Progenitor cell of endocrine pancreas (in vitro differentiated cells): ENCODE results near the gene ZMYND8. TPM values are rescaled to one million over a fixed set of nuclear protein-coding genes. Genes with fewer than 3 reads are reported as not detected.
"Not testable (repeated sequence)": the region's sequence is repeated elsewhere in the genome, so short reads cannot be mapped to it uniquely, and the experiment has no call there.

Source experiments
- DNase-seq: peaks from one replicate; pipeline ENCODE4 v3.0.0; 2021; ENCODE audit warnings: low spot score; ENCODE audit not compliant: unreplicated experiment
- H3K27ac Mint-ChIP-seq: 2 replicates; pipeline ENCODE4 v1.8.0; 2021; ENCODE audit warnings: mild to moderate bottlenecking, moderate library complexity, mixed read lengths
- H3K27me3 Mint-ChIP-seq: 2 replicates; pipeline ENCODE4 v1.8.0; 2021; ENCODE audit warnings: mixed read lengths
- H3K36me3 Mint-ChIP-seq: 2 replicates; pipeline ENCODE4 v1.8.0; 2022; ENCODE audit warnings: mixed read lengths; ENCODE audit not compliant: insufficient read depth
- H3K4me1 Mint-ChIP-seq: 2 replicates; pipeline ENCODE4 v1.8.0; 2021; ENCODE audit warnings: low read depth, mixed read lengths
- H3K4me3 Mint-ChIP-seq: 2 replicates; pipeline ENCODE4 v1.8.0; 2021; ENCODE audit warnings: low read depth, mild to moderate bottlenecking, moderate library complexity, mixed read lengths
- H3K9me3 Mint-ChIP-seq: 2 replicates; pipeline ENCODE4 v1.8.0; 2021; ENCODE audit warnings: low read depth, mixed read lengths
- total RNA-seq: library from RNA; stranded (reverse); gene quantifications from 2 replicates; pipeline ENCODE4 v1.2.1, GENCODE V29; 2021
- TF ChIP-seq, protein P1 (sequence below): fragments of 200-600 bp; sonication (generic); IDR thresholded peaks from one replicate; pipeline ENCODE4 v1.5.0; 2021; ENCODE audit warnings: antibody characterized with exemption, mild to moderate bottlenecking; ENCODE audit not compliant: unreplicated experiment

Gene ZMYND8
- total RNA-seq, 1 donor from 2014 or later: 102 TPM

GRCh38 chr20:47210470-47210869, 146.0 kb downstream of the ZMYND8 start:
- no peak overlapping the region for H3K4me3 Mint-ChIP-seq
- TF ChIP-seq, protein P1, sequence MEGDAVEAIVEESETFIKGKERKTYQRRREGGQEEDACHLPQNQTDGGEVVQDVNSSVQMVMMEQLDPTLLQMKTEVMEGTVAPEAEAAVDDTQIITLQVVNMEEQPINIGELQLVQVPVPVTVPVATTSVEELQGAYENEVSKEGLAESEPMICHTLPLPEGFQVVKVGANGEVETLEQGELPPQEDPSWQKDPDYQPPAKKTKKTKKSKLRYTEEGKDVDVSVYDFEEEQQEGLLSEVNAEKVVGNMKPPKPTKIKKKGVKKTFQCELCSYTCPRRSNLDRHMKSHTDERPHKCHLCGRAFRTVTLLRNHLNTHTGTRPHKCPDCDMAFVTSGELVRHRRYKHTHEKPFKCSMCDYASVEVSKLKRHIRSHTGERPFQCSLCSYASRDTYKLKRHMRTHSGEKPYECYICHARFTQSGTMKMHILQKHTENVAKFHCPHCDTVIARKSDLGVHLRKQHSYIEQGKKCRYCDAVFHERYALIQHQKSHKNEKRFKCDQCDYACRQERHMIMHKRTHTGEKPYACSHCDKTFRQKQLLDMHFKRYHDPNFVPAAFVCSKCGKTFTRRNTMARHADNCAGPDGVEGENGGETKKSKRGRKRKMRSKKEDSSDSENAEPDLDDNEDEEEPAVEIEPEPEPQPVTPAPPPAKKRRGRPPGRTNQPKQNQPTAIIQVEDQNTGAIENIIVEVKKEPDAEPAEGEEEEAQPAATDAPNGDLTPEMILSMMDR: no peak
- no peak overlapping the region for H3K27ac Mint-ChIP-seq
- H3K36me3 Mint-ChIP-seq: peaks cover 18% of the 10 kb centered on the region
- no peaks in the 10 kb centered on the region for H3K27me3 Mint-ChIP-seq
- no peak for DNase-seq
- no peaks in the 10 kb centered on the region for H3K9me3 Mint-ChIP-seq
- H3K4me1 Mint-ChIP-seq: peaks cover 5% of the 10 kb centered on the region

GRCh38 chr20:47209982-47210381, 146.5 kb downstream of the ZMYND8 start:
- Mint-ChIP-seq H3K36me3 (peaks cover 18% of the 10 kb centered on the region), H3K4me1 (peaks cover 6% of the 10 kb centered on the region), H3K9me3 (no peaks in the 10 kb centered on the region), H3K27me3 (no peaks in the 10 kb centered on the region), H3K27ac (peak overlapping the region; percentile 38), H3K4me3 (no peak overlapping the region)
- DNase-seq: no peak
- TF ChIP-seq, protein P1: no peak

GRCh38 chr20:47208534-47209174, 147.8 kb downstream of the ZMYND8 start:
- Mint-ChIP-seq H3K9me3 (no peaks in the 10 kb centered on the region), H3K27ac (peak overlapping the region; percentile 53), H3K27me3 (no peaks in the 10 kb centered on the region), H3K4me3 (no peak overlapping the region), H3K4me1 (peaks cover 6% of the 10 kb centered on the region), H3K36me3 (peaks cover 17% of the 10 kb centered on the region)
- TF ChIP-seq, protein P1: no peak
- no peak for DNase-seq

- DNase-seq: no peak
- TF ChIP-seq, protein P1: no peak
- Mint-ChIP-seq H3K27me3 (no peaks in the 10 kb centered on the region), H3K4me3 (no peak overlapping the region), H3K4me1 (peaks cover 6% of the 10 kb centered on the region), H3K9me3 (no peaks in the 10 kb centered on the region), H3K36me3 (peaks cover 17% of the 10 kb centered on the region), H3K27ac (no peak overlapping the region)
Observed at GRCh38 chr20:47206962-47207641, 149.4 kb downstream of the ZMYND8 start.

GRCh38 chr20:47206552-47206951, 149.9 kb downstream of the ZMYND8 start:
- not testable (repeated sequence) for DNase-seq, H3K4me3 Mint-ChIP-seq, H3K4me1 Mint-ChIP-seq, H3K27ac Mint-ChIP-seq, H3K9me3 Mint-ChIP-seq, H3K27me3 Mint-ChIP-seq
- H3K36me3 Mint-ChIP-seq: peaks cover 17% of the 10 kb centered on the region
